ENCODE measurements around the gene XIRP2.

XIRP2 gene

DNA sequence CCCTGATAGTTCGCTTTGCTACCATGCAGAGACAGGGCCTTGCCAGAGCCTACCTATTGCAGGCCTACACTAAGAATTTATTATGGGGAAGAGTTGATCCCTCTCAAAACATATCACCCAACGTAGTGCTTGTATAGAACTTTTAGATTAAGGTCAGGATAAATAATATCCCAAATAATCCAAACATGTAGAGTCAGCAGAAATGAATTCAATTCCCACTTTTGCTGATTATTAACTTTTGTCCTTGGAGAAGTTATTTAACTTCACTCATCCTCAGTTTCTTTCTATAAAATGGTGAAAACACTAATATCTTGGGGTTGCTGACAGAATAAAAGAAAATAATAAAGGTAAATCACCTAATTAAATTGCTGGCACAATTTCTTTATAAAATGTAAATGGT is 294.1 kb downstream of the XIRP2 start:
- Histone ChIP-seq H3K4me3 (ENCODE audit: low read length) (no peak overlapping the region), H3K9ac (ENCODE audit: low read length) (no peak overlapping the region), H3K36me3 (ENCODE audit: control insufficient read depth, insufficient read depth, low read length, severe bottlenecking) (no peaks in the 10 kb centered on the region), H3K27me3 (replicated peaks; ENCODE audit: control insufficient read depth, insufficient read depth, low read length) (no peaks in the 10 kb centered on the region), H3K4me1 (ENCODE audit: control insufficient read depth, insufficient read depth, low read length) (peaks cover 44% of the 10 kb centered on the region), H3K9me3 (ENCODE audit: control insufficient read depth, low read length) (no peaks in the 10 kb centered on the region)
- DNase-seq (ENCODE audit: low read depth) = no peak

DNA sequence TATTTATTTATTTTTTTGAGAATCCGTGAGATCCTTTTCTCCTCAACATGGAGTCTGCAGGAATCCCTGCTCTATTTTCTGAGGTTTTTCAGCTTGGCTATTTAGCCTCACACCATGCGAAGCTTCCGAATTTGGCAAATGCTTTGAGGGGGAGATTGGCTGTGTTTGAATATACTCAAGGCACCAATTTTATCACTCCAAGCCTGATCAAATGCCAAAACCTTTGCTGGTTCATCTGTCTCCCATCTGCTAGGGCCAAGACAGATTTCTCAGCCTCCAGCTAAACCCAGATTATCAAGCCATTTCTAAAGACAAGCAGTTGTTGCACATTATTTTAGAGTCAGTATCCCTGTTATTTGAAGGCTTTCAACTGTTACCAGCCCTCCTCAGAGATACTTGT is 295.7 kb downstream of the XIRP2 start:
- Histone ChIP-seq H3K27me3 (replicated peaks; ENCODE audit: control insufficient read depth, insufficient read depth, low read length) (no peaks in the 10 kb centered on the region), H3K36me3 (ENCODE audit: control insufficient read depth, insufficient read depth, low read length, severe bottlenecking) (no peaks in the 10 kb centered on the region), H3K4me3 (ENCODE audit: low read length) (no peak overlapping the region), H3K4me1 (ENCODE audit: control insufficient read depth, insufficient read depth, low read length) (peaks cover 49% of the 10 kb centered on the region), H3K9ac (ENCODE audit: low read length) (no peak overlapping the region), H3K9me3 (ENCODE audit: control insufficient read depth, low read length) (no peaks in the 10 kb centered on the region)
- DNase-seq (ENCODE audit: low read depth) = no peak

- no peaks in the 10 kb centered on the region for H3K36me3 ChIP-seq (ENCODE audit: control insufficient read depth, insufficient read depth, low read length, severe bottlenecking)
- DNase-seq (ENCODE audit: low read depth) = no peak
These were observed 298.2 kb downstream of the XIRP2 start for GRCh38 chr2:167186465-167186864.

GRCh38 chr2:167187049-167187727 is 298.9 kb downstream of the XIRP2 start:
- Histone ChIP-seq H3K27me3 (replicated peaks; ENCODE audit: control insufficient read depth, insufficient read depth, low read length) (no peaks in the 10 kb centered on the region), H3K9me3 (ENCODE audit: control insufficient read depth, low read length) (no peaks in the 10 kb centered on the region), H3K4me3 (ENCODE audit: low read length) (no peak overlapping the region), H3K9ac (ENCODE audit: low read length) (peak overlapping the region; percentile 37), H3K4me1 (ENCODE audit: control insufficient read depth, insufficient read depth, low read length) (peaks cover 63% of the 10 kb centered on the region), H3K36me3 (ENCODE audit: control insufficient read depth, insufficient read depth, low read length, severe bottlenecking) (no peaks in the 10 kb centered on the region)
- no peak for DNase-seq (ENCODE audit: low read depth)

More at GRCh38 chr2:167186465-167186864, 298.2 kb downstream of the XIRP2 start:
- H3K9me3 ChIP-seq (ENCODE audit: control insufficient read depth, low read length) = no peaks in the 10 kb centered on the region
- H3K27me3 ChIP-seq (replicated peaks; ENCODE audit: control insufficient read depth, insufficient read depth, low read length) = no peaks in the 10 kb centered on the region
- H3K4me1 ChIP-seq (ENCODE audit: control insufficient read depth, insufficient read depth, low read length) = peaks cover 63% of the 10 kb centered on the region
- no peak overlapping the region for H3K4me3 ChIP-seq (ENCODE audit: low read length)
- H3K9ac ChIP-seq (ENCODE audit: low read length) = no peak overlapping the region

DNA sequence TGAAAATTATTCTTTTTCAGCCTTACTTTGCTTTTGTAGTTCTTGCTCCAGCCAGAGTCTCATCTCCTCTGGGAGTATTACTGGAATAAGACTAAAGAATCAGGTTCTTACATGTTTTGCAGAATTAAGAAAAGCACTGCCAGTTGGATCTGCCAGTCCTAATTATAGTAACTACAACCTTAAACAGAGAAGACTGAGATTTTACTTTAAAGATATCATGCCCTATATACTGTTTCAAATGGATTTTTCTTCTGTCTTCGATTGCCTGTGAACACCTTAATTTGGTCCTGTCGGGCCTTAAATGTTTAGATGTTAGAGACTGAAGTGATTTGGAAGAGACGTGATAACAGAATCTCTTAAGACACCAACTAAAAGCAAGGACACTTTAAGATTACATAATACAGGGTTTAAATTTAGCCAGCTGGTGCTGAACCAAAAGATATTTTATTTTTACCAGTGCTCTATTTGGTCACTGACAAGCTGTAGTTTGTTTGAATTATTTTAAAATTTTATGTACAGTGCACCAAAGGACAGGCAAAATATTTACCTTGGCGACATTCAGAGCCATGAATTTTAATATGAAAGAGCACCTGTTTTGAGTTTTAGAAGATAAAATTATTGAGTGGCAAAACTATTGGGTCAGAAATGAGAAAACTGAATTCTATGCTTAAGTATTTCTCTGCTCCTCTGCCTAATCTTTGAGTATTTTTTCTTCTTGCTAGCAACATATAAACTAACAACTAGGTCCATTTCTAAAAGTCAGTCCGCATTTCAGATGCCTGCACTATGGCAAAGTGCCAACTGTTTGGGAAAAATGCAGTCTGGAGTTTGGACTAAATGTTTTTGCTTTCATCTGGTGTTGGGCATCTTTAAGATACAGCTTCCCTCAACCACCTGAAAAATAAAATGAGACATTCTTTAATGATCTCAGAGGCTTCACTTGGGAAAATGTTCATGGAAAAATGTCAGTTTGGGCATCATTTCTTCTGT is 300.0 kb downstream of the XIRP2 start:
- Histone ChIP-seq H3K9ac (ENCODE audit: low read length) (peak overlapping the region; percentile 37), H3K27me3 (replicated peaks; ENCODE audit: control insufficient read depth, insufficient read depth, low read length) (no peaks in the 10 kb centered on the region), H3K36me3 (ENCODE audit: control insufficient read depth, insufficient read depth, low read length, severe bottlenecking) (no peaks in the 10 kb centered on the region), H3K9me3 (ENCODE audit: control insufficient read depth, low read length) (no peaks in the 10 kb centered on the region), H3K4me3 (ENCODE audit: low read length) (peak overlapping the region; percentile 38), H3K4me1 (ENCODE audit: control insufficient read depth, insufficient read depth, low read length) (peaks cover 73% of the 10 kb centered on the region)
- DNase-seq (ENCODE audit: low read depth) = peak; percentile 42

GRCh38 chr2:167190053-167190452 is 301.8 kb downstream of the XIRP2 start:
- Histone ChIP-seq H3K4me1 (ENCODE audit: control insufficient read depth, insufficient read depth, low read length) (peaks cover 76% of the 10 kb centered on the region), H3K27me3 (replicated peaks; ENCODE audit: control insufficient read depth, insufficient read depth, low read length) (no peaks in the 10 kb centered on the region), H3K4me3 (ENCODE audit: low read length) (no peak overlapping the region), H3K36me3 (ENCODE audit: control insufficient read depth, insufficient read depth, low read length, severe bottlenecking) (no peaks in the 10 kb centered on the region), H3K9ac (ENCODE audit: low read length) (no peak overlapping the region), H3K9me3 (ENCODE audit: control insufficient read depth, low read length) (no peaks in the 10 kb centered on the region)
- peak; percentile 49 for DNase-seq (ENCODE audit: low read depth)

GRCh38 chr2:167191588-167191987 is 303.3 kb downstream of the XIRP2 start:
- Histone ChIP-seq H3K27me3 (replicated peaks; ENCODE audit: control insufficient read depth, insufficient read depth, low read length) (no peaks in the 10 kb centered on the region), H3K36me3 (ENCODE audit: control insufficient read depth, insufficient read depth, low read length, severe bottlenecking) (no peaks in the 10 kb centered on the region), H3K9ac (ENCODE audit: low read length) (no peak overlapping the region), H3K4me1 (ENCODE audit: control insufficient read depth, insufficient read depth, low read length) (peaks cover 81% of the 10 kb centered on the region), H3K4me3 (ENCODE audit: low read length) (no peak overlapping the region), H3K9me3 (ENCODE audit: control insufficient read depth, low read length) (no peaks in the 10 kb centered on the region)
- DNase-seq (ENCODE audit: low read depth) = no peak

GRCh38 chr2:167192833-167193232 is 304.6 kb downstream of the XIRP2 start:
- Histone ChIP-seq H3K4me1 (ENCODE audit: control insufficient read depth, insufficient read depth, low read length) (peaks cover 80% of the 10 kb centered on the region), H3K27me3 (replicated peaks; ENCODE audit: control insufficient read depth, insufficient read depth, low read length) (no peaks in the 10 kb centered on the region), H3K4me3 (ENCODE audit: low read length) (peak overlapping the region; percentile 55), H3K9me3 (ENCODE audit: control insufficient read depth, low read length) (no peaks in the 10 kb centered on the region), H3K36me3 (ENCODE audit: control insufficient read depth, insufficient read depth, low read length, severe bottlenecking) (no peaks in the 10 kb centered on the region), H3K9ac (ENCODE audit: low read length) (peak overlapping the region; percentile 63)
- no peak for DNase-seq (ENCODE audit: low read depth)

- H3K4me1 ChIP-seq (ENCODE audit: control insufficient read depth, insufficient read depth, low read length) = peaks cover 46% of the 10 kb centered on the region
- no peaks in the 10 kb centered on the region for H3K36me3 ChIP-seq (ENCODE audit: control insufficient read depth, insufficient read depth, low read length, severe bottlenecking)
- no peak overlapping the region for H3K4me3 ChIP-seq (ENCODE audit: low read length)
- H3K27me3 ChIP-seq (replicated peaks; ENCODE audit: control insufficient read depth, insufficient read depth, low read length) = no peaks in the 10 kb centered on the region
- peak; percentile 72 for DNase-seq (ENCODE audit: low read depth)
- peak overlapping the region; percentile 31 for H3K9ac ChIP-seq (ENCODE audit: low read length)
- H3K9me3 ChIP-seq (ENCODE audit: control insufficient read depth, low read length) = no peaks in the 10 kb centered on the region
These were observed 308.4 kb downstream of the XIRP2 start for GRCh38 chr2:167196461-167197252.

DNA sequence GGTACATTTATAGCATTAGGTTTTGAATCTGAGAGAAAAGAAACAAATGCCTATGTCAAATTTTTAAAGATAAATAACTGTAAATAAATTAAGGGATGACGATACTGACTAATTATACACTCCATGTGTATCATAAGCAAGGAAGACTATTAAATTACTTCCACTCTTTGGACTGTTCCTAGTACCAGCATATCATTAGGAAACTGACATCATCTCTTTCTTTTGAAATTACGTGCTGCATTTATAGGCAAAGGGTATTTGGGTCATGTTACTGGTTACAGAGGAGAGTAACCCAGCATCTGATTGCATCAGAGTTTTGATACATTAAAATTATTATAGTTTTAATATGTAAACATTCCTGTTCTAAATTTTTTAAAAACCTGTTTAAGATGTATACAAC is 309.7 kb downstream of the XIRP2 start:
- Histone ChIP-seq H3K36me3 (ENCODE audit: control insufficient read depth, insufficient read depth, low read length, severe bottlenecking) (no peaks in the 10 kb centered on the region), H3K4me3 (ENCODE audit: low read length) (no peak overlapping the region), H3K9me3 (ENCODE audit: control insufficient read depth, low read length) (no peaks in the 10 kb centered on the region), H3K27me3 (replicated peaks; ENCODE audit: control insufficient read depth, insufficient read depth, low read length) (no peaks in the 10 kb centered on the region), H3K4me1 (ENCODE audit: control insufficient read depth, insufficient read depth, low read length) (peaks cover 34% of the 10 kb centered on the region), H3K9ac (ENCODE audit: low read length) (peak overlapping the region; percentile 13)
- DNase-seq (ENCODE audit: low read depth) = no peak

DNA sequence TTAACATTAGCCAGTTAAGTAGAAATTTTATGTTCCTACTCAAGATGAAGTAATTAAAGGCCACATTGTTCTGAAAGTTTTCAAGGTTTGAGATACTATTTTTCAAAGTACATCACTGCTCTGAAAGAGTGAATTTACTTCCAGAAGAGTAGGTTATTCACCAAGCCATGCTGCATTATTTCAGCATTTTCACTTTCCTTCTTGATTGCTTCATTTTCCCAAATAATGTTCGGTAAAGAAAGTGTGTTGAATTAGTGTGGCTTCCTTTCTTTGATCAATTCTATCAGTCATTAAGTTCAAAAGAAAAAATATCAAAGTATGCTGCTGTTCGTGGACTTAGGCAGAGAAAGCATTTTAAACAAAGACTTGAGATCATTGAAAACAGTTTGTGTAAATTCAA is 310.3 kb downstream of the XIRP2 start:
- Histone ChIP-seq H3K9me3 (ENCODE audit: control insufficient read depth, low read length) (no peaks in the 10 kb centered on the region), H3K4me1 (ENCODE audit: control insufficient read depth, insufficient read depth, low read length) (peaks cover 29% of the 10 kb centered on the region), H3K4me3 (ENCODE audit: low read length) (no peak overlapping the region), H3K9ac (ENCODE audit: low read length) (no peak overlapping the region), H3K27me3 (replicated peaks; ENCODE audit: control insufficient read depth, insufficient read depth, low read length) (no peaks in the 10 kb centered on the region), H3K36me3 (ENCODE audit: control insufficient read depth, insufficient read depth, low read length, severe bottlenecking) (no peaks in the 10 kb centered on the region)
- DNase-seq (ENCODE audit: low read depth) = no peak

All from adipocyte (in vitro differentiated cells).